SU-DHL-6 (cell line): ENCODE measurements around the gene DUSP9.

Source experiments
- EZH2phosphoT487 ChIP-seq: fragments of 200-600 bp; sonication (generic), shearing (Covaris generic); conservative IDR thresholded peaks from 2 replicates; pipeline ENCODE4 v1.6.1; 2018; ENCODE audit warnings: mild to moderate bottlenecking, antibody characterized with exemption, low read length, moderate library complexity, mixed read lengths
- TF ChIP-seq, protein P1 (sequence below): fragments of 200-600 bp; sonication (generic); IDR thresholded peaks from one replicate; pipeline ENCODE4 v1.5.1; 2017; ENCODE audit warnings: antibody characterized with exemption, mild to moderate bottlenecking, low read length, moderate library complexity; ENCODE audit not compliant: insufficient read depth, poor library complexity, severe bottlenecking

DNA sequence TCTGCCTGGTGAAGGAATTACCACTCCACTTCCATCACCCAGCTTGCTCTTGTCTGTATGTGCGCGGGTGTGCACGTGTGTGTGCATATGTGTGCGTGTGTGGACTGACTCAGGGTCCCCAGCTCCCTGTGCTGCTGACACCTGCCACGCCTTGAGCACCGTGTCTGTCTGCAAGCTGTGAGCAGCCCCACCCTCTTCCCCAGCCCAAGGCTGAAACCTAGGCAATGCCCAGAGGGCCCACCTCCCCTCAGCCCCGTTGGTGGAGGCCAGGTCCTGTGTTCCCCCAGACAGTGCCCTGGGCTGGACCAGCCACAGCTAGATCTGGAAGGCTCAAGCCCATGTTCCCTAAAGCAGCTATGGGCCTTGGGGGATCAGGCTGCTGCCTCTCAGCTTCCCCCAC, 46.1 kb upstream of the DUSP9 start:
- TF ChIP-seq, protein P1, sequence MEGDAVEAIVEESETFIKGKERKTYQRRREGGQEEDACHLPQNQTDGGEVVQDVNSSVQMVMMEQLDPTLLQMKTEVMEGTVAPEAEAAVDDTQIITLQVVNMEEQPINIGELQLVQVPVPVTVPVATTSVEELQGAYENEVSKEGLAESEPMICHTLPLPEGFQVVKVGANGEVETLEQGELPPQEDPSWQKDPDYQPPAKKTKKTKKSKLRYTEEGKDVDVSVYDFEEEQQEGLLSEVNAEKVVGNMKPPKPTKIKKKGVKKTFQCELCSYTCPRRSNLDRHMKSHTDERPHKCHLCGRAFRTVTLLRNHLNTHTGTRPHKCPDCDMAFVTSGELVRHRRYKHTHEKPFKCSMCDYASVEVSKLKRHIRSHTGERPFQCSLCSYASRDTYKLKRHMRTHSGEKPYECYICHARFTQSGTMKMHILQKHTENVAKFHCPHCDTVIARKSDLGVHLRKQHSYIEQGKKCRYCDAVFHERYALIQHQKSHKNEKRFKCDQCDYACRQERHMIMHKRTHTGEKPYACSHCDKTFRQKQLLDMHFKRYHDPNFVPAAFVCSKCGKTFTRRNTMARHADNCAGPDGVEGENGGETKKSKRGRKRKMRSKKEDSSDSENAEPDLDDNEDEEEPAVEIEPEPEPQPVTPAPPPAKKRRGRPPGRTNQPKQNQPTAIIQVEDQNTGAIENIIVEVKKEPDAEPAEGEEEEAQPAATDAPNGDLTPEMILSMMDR: no peak
- no peak for TF ChIP-seq EZH2phosphoT487
